Hypothalamus (tissue), 51 donors: ENCODE measurements around the gene PHLPP1.

ENCODE experiments used
- DNase-seq, 51 donors: peaks; one replicate each; lab custom pipeline; 2025; lab: John Stamatoyannopoulos, UW

PHLPP1 gene

DNA sequence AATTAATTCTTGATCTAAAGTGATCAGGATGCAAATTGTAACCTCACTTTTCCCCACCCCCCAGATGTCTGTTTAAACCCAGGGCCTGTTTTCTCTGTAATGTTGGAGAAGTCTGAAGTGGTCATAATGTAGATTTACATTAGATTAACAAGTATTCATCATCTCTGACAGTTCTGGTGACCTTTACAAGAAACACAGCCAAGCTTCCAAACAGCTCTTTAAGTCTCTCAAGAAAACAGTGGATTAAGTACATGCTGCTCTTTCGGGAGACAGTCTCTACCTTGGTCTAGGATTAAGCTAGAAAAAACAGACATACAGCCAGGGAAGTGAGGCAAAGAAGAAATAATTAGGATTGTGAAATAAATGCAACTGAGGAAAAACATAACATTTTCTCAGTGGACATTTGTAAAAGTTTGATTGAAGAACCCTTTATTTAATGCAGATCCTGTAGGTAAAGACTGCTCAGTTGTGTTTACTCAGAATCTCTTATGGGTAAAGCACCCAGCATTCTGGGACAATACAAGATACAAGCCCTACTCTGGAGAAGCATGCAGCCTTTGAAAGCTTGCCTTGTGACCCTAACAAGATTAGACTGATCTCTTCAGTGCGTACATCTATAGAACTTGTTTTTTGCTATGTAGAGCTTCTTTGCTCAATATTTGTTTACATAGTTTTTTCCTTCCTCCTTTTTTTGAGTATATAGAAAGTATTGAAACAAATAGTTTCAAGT, 203.9 kb downstream of the PHLPP1 start:
- DNase-seq, result no peak

DNA sequence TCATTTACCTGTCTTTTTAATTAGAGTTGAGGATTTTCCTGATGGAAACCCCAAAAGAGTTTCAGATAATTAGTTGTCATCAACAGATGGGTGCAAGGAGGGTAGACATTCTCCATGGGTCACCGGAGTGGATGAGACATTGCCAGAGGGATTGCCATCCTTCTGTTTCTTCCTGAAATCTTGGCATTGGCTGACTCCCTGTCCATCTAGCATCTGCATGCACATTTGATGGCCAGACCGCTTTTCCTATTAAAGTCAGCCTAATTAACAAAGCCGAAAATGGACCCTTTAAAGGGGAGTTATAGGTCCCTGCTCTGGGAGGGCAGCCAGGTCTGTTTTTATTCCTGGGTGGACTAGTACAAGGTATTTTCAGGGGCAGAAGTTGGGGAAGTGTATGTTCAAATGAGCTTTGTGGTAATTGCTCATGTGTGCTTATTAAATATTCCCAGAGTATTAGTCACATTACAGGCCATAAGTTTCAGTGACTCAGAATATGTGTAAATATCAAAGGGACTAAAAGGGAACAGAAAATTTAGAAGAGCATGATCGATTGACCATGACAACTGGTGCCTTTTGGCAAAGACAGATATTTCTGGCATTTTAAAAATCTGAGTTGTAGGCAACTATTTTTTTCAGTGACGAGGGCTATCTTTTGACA, 209.8 kb downstream of the PHLPP1 start:
- no peak for DNase-seq

DNA sequence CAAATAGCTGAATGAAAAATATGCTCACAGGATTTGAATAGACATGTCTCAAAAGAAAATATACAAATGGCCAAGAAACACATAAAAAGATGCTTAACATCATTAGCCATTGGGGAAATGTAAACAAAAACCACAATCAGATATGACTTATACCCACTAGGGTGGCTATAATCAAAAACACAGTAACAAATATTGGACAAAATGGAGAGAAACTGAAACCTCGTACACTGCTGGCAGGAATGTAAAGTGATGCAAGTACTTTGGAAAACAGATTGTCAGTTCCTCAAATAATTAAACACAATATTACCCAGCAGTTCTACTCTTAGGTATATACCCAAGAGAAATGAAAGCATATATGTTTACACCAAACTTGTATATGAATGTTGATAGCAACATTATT, 213.0 kb downstream of the PHLPP1 start:
- DNase-seq, result no peak

DNA sequence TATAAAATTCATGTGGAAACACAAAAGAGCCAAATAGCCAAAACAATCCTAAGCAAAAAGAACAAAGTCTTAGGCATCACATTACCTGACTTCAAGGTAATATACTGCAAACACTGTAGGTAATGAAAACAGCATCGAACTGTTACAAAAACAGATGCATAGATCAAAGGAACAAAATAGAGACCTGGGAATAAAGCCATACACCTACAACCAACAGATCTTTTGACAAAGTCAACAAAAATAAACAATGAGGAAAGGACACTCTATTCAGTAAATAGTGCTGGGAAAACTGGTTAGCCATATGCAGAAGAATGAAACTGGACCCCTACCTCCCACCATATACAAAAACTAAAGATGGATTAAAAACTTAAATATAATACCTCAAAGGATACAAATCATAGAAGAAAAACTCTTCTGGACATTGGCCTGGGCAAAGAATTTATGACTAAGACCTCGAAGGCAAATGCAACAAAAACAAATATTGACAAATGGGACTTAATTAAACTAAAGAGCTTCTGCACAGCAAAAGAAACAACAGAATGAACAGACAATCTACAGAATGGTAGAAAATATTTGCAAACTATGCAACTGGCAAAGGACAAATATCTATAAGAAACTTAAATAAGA, 218.0 kb downstream of the PHLPP1 start:
- no peak for DNase-seq

DNA sequence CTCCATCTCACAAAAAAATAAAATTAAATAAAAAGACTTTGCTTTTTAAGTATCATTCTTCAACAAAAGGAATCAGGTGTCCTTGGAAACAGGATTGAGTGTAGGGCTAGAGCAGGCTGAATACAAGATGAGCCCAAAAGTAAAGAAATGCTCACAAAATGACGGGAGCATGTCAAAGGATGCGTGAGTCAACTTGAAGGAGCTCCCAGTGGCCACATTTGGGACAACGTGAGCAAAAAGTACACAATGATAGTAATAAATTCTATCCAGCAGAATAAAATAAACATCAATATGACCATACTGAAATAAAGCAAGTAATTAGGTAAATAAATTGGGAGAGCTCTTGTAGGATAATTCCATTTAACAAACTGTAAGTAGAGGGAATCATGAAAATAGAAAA, 220.7 kb downstream of the PHLPP1 start:
- DNase-seq, result no peak

DNA sequence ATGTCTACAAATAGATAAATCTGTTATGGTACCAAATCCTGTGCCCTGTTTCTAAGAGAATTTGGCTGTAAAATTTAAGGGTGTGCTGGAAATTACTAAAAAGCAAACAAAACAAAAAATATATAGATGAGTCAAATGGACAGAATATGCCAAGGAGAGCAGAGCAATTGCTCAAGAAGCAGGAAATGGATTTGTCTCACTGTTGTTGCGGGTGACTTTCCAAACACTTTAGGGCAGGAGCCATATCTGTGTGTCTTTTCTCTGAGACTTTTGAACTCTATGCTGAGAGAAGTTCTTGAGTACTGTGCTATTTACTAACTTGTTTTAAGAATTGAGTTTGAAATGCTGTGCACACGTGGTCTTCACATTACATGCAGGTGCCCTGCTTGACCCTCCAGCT, 221.7 kb downstream of the PHLPP1 start:
- DNase-seq, result no peak

DNA sequence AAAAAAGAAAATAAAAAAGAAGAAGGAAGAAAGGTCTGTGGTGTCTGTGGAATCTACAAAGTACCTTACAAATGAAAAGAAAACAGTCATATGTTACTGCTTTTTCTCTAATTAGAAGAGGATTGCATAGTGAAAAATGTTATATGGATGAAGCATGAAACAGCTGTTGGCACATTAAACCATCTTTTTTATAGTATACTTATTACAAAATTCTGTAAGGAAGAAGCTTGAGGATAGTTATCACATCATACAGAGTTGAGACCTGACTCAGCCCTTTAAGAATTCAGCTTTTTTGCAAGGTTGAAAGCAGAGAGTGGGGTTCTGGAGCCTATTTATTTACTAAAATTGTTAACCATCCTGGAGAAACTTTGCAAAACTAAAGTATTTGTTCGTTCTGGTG, 222.7 kb downstream of the PHLPP1 start:
- DNase-seq, result no peak

DNA sequence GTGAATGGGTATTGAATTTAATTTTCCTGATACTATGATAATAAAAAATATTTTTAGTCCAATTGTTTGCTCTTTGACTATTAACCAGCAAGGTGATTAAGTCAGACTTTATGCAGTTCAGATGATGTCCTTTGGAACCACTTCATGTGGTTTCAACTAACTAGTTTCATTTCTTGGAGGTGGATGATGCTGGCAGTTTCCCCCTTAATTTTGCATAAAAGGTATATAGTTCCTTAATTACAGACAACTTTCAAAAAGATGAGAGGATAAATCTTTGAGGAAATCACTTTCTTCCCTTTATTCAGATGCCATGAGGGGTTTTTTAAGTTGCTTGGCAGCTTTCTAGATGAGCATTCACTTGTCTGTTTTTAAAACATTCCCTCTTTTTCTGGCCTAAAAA, 223.1 kb downstream of the PHLPP1 start:
- DNase-seq, result no peak

DNA sequence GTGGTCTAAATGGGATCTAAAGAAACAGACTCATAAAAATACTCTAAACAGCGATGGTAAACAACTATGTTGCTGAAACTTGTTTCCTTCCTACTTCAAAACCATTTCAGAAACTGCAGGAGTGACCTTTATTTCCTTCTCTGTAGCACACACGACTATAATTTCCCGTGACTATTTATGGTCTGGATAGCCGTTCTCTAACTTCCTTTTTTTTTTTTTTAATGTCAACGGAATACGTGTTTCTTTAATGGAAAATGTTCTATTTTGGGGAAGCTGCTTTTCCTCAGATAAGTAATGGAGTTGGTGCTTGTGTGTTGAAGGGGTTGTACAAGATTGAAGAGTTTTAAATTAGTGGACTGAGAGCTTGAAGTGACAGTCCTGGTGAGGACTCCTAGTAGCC, 224.1 kb downstream of the PHLPP1 start:
- DNase-seq, result no peak

DNA sequence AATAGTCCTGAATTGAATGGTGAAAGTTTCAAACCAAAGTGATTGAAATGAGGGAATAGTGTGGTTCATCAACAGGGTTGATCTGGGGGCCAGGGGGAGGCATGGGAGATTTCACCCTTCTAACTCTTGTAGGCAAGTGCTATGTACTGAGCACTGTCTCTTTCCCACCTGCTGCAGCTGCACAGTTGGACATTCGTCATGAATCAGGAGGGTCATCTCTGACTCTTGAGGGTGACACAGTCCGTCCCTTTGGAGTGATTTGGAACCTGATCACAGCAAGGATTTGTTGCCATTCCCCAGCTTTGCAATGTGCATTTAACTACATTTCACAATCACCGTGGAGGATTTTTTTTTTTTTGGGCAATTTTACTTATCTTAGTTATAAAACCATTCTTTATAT, 224.6 kb downstream of the PHLPP1 start:
- no peak for DNase-seq

DNA sequence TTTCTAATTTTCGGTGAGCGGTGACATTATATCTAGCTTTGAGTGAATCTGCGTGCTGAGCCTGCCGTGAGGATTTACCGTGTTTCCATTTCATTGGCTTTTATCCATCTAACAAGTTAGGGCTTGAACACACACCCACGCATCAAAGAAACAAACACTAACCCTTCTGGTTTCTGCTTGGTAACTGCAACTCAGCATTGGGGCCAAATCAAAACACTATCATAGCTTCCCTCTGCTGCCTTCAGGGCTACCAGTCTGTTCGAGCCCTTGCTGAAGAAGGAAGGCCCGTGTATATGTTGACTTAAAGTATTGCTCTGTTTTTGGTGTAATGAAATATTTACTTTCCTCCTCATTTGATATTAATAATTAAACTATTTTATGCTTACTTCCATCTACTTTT, 227.2 kb downstream of the PHLPP1 start:
- no peak for DNase-seq

DNA sequence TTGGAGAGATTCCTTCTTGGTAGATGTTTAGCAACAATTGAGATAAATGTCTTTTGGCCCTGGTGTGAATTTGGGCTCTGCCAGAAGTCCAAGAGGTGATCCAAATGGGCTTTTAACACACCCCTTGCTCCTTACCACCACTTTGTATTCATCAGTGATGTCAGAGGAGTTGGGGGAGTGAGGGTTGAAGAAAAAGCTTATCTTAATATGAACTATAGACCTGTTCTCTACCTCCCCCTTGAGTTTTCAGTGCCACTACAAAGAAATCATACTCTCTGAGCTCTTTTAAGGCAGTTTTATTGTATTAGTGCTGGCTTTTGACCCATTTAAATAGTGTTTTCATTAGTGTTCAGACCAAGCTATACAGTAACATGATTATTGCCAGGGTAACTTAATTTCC, 229.1 kb downstream of the PHLPP1 start:
- DNase-seq, result no peak

DNA sequence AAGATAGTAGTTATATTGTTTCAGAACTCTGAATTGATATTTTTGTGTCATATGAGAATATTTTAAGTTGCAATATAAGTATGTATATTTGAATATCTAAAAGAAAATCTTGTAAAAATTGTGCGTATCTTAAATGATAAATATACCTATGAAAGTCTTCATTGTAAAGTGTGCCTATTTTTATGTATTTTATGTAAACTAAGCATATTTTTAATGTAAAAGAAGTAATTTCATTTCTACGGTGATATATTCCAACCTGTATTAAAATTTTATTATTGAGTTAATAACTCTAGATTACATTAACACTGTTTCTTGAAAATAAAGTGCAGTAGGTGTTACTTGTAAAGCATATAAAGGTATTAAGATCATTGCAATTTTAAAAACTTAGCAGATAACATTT, 233.4 kb downstream of the PHLPP1 start:
- no peak for DNase-seq

DNA sequence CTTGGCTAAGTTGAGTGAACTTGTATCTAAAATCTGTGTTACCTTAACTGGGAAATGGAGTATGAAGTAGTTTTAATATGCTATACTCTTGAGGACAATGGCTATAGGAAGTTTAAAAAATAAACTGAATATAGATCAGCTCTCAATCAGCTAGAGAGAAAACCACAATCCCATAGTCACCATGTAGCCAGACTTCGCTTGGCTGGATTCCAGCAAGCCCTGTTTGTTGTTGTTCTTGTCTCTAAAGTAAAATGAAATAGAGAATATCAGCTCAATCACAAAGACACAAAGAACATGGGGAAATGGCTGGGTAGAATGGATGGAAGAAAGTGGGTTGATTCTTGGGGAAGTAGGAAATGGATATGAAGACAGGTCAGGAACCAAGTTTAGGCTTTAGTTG, 234.9 kb downstream of the PHLPP1 start:
- peak in 1 of 51 donors; percentile 29 for DNase-seq

DNA sequence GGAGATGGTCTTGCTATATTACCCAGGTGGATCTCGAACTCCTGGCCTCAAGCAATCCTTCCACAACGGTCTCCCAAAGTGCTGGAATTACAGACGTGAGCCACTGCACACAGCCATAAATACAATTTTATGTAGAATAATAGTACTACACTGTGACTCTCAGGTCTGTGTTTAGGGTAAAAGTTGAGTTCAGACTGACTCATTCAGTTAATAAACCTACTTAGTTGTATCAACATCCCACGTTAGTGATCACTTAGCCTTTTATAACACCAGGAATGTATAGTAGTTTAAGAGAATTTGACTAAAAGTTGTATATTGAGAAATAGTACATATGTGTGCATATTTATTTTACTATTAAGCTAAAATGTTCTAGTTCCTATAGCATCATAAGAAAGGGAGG, 237.5 kb downstream of the PHLPP1 start:
- DNase-seq, result no peak

DNA sequence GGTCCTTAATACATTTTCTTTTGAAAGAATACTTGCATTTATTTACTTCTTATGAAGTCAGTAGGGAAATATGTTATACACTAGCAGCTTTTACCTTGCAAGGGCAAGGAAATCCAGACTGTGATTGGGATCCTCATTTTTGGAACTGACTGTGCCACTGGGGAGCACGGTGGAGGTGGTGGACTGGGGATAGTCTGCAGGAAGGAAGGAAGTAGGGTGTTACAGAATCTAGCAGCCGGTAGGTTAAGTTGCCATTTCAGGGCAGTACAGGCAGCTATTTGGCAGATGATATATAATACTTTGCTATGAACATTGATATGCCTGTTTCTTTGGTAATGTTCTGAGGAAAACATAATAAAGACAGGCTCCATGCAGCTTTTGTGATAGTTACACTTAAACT, 238.3 kb downstream of the PHLPP1 start:
- DNase-seq, result no peak

DNA sequence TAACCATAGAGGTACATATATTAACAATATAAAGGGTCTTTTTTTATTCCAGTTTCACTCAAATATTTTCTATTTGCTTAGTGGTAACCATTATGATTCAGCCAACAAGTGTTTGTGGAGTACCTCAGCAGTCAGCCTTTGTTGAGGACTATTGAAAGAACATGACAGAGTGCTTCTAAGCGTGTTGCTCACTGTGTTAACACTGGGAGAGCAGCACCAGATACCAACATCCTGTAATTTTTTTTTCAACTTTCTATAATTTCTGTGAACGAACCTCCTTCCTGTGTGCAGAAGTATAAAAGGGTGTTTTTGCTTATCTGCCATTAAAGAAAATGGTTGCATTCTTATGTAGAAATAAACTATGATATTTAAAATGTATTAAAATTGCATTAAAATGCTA, 239.0 kb downstream of the PHLPP1 start:
- no peak for DNase-seq

DNA sequence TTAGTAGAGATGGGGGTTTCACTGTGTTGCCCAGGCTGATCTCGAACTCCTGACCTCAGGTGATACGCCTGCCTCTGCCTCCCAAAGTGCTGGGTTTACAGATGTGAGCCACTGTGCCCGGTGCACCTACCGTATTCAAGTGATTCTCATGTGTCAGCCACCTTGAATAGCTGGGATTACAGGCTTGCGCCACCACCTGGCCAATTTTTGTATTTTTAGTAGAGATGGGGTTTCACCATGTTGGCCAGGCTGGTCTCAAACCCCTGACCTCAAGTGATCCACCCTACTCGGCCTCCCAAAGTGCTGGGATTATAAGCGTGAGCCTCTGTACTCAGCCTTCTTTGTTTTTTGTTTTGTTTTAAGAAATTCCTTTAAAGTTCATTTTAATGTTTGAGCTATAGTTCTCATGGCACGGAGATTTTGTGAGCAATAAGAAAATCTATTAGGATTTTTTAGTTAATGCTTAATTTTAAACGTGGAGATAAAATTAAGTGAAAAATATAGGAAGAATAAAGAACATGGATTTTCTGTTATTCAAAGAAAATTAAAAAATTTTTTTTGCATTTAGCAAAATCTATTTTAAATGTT, 242.6 kb downstream of the PHLPP1 start:
- no peak for DNase-seq

DNA sequence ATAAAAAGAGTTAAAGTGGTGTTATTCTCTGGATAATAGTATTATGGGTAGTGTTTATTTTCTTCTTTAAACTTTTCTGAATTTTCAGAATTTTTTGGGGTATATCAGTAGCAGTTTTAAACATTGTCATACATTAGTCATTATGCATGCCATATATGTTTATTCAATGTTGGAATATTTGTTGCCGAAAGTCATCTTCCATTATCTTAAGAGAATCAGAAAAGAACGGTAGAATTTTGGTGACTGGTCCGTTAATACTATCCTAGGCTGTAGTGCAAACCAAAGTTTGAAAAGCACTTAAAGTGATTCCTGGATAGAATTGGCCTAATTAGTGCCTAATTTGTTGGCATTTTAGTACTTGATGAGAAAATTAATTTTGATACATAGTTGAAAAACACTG, 244.1 kb downstream of the PHLPP1 start:
- no peak for DNase-seq

DNA sequence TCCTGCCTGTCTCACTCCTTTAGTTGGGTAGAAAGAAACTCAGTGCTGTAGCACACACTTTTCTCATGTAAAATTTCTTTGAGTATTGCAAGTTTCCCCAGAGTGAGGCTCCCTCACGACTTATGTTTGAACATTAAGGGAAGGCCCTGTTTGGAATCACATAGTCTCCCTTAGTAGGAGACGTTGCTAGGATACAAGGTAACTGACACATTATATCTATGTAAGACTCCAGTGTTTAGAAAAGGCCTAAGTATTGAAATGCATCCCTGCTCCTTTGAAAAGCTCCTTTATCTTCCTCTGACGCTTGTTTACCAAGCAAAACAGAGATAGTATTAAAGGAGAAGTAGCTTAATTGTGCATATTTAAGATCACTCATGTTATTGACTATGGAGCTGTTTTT, 248.2 kb downstream of the PHLPP1 start:
- DNase-seq, result peak in 1 of 51 donors; percentile 73

DNA sequence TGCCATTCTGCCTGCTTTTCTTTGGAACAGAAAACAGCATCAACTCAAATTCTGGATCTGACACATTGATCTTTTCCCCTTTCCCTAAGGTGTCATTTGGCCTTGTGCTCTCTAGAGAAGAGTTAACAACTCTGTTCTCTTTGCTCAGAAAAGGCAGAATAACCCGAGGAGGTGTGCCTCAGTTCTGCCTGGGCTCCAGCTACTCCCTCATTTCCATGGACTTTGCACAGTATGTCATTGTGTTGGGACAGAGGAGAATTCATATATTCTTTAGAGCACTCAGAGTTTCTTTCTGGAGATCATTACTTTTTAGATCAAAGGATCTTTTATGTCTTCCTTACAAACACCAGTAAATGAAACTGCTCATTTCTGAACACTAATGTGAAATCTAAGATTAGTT, 249.1 kb downstream of the PHLPP1 start:
- DNase-seq, result peak in 3 of 51 donors; percentile 26 to 62 (median 32)

DNA sequence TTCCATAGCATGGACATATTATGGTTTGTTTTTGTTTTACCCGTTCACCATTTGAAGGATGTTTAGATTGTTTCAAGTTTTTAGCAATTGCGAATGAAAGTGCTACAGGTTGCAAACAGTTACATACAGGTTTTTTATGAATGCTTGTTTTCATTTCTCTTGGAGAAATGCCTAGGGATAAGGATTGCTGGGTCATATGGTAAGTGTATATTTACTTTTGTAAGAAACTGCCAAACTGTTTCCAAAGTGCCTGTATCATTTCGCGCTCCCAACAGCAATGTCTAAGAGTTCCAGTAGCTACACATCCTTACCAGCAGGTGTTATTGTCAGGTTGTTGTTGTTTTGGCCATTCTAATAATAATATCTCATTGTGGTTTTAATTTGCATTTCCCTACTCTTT, 251.7 kb downstream of the PHLPP1 start:
- DNase-seq, result no peak
